AG04450 (cell line): ENCODE results near the gene MYO10. TPM values are rescaled to one million over a fixed set of nuclear protein-coding genes. Genes with fewer than 3 reads are reported as not detected.

Experiments
- CTCF ChIA-PET: fragments of 300-600, 350-600 bp; formaldehyde crosslinking; extraction: SDS; loops from one replicate; lab custom pipeline; 2022; ENCODE audit warnings: antibody characterized with exemption, inconsistent platforms; lab: Charles Lee
- POLR2A ChIA-PET: fragments of 350-600 bp; formaldehyde crosslinking; extraction: SDS; loops from one replicate; lab custom pipeline; 2021; ENCODE audit warnings: antibody characterized with exemption, inconsistent platforms; lab: Yijun Ruan, JAX
- DNase-seq: peaks from one replicate; pipeline ENCODE4 v3.0.0-alpha.2; 2011; ENCODE audit warnings: low read depth, low spot score
- H3K27ac ChIP-seq: one replicate; pipeline ENCODE4 v1.5.1; 2012; ENCODE audit warnings: low read depth, low read length, control low read depth
- H3K27me3 ChIP-seq: one replicate; pipeline ENCODE4 v1.6.0; 2012; ENCODE audit warnings: low read length; ENCODE audit not compliant: control insufficient read depth, insufficient read depth
- H3K4me3 ChIP-seq: 2 replicates; pipeline ENCODE4 v1.5.1; 2011; ENCODE audit warnings: mild to moderate bottlenecking, low read depth, low read length, control low read depth
- H3K9me3 ChIP-seq: 2 replicates; pipeline ENCODE4 v1.5.1; 2012; ENCODE audit warnings: low read length; ENCODE audit not compliant: control insufficient read depth, insufficient read depth
- CTCF ChIP-seq: IDR thresholded peaks from 2 replicates; pipeline ENCODE4 v1.5.1; 2011; ENCODE audit warnings: low read depth, low read length, control low read depth, inconsistent platforms
- polyA plus RNA-seq: library from polyadenylated mRNA; depleted of rRNA; stranded (reverse); fragments of >200 nt; gene quantifications from 2 replicates; pipeline ENCODE4 v1.2.3, GENCODE V29; 2011

The MYO10 gene
- polyA plus RNA-seq, 1 experiment: 37.0 TPM

- CTCF ChIA-PET: interaction anchor here (1.3 to 1.4 kb wide), 2 partner anchors 20 to 23 kb away, joined by 3 read pairs; no protein-coding TSS in a partner anchor
- POLR2A ChIA-PET: interaction anchor here (0.7 kb wide), 1 partner anchor 11 kb away, joined by 3 read pairs; no protein-coding TSS in a partner anchor
- no peaks in the 10 kb centered on the region for H3K9me3 ChIP-seq
- no peak for DNase-seq
- no peak for TF ChIP-seq CTCF
- H3K27ac ChIP-seq: no peak overlapping the region
- H3K27me3 ChIP-seq: no peaks in the 10 kb centered on the region
- no peak overlapping the region for H3K4me3 ChIP-seq
These were observed 223.5 kb downstream of the MYO10 start for GRCh38 chr5:16712620-16713019.

- ChIA-PET POLR2A (no interaction called here), CTCF (interaction anchor here (1.3 kb wide), 1 partner anchor 21 kb away, joined by 3 read pairs; no protein-coding TSS in a partner anchor)
- H3K27me3 ChIP-seq: no peaks in the 10 kb centered on the region
- no peak overlapping the region for H3K4me3 ChIP-seq
- H3K27ac ChIP-seq: no peak overlapping the region
- DNase-seq: no peak
- no peaks in the 10 kb centered on the region for H3K9me3 ChIP-seq
- TF ChIP-seq CTCF: no peak
These were observed 223.9 kb downstream of the MYO10 start for GRCh38 chr5:16712178-16712577.

GRCh38 chr5:16709691-16710433 is 226.2 kb downstream of the MYO10 start:
- DNase-seq: no peak
- Histone ChIP-seq H3K9me3 (no peaks in the 10 kb centered on the region), H3K27me3 (no peaks in the 10 kb centered on the region), H3K27ac (peak overlapping the region; percentile 12), H3K4me3 (no peak overlapping the region)
- ChIA-PET CTCF (no interaction called here), POLR2A (no interaction called here)
- no peak for TF ChIP-seq CTCF

GRCh38 chr5:16707869-16708192 is 228.3 kb downstream of the MYO10 start:
- ChIA-PET CTCF (interaction anchor here (2.1 kb wide), 1 partner anchor 16 kb away, joined by 9 read pairs; no protein-coding TSS in a partner anchor), POLR2A (no interaction called here)
- Histone ChIP-seq H3K27me3 (no peaks in the 10 kb centered on the region), H3K27ac (no peak overlapping the region), H3K9me3 (no peaks in the 10 kb centered on the region), H3K4me3 (no peak overlapping the region)
- no peak for DNase-seq
- TF ChIP-seq CTCF: no peak

- no peak for DNase-seq
- CTCF ChIA-PET: interaction anchor here (2.1 kb wide), 1 partner anchor 16 kb away, joined by 9 read pairs; no protein-coding TSS in a partner anchor
- no peaks in the 10 kb centered on the region for H3K9me3 ChIP-seq
- no peak overlapping the region for H3K4me3 ChIP-seq
- H3K27ac ChIP-seq: no peak overlapping the region
- POLR2A ChIA-PET: no interaction called here
- no peak for TF ChIP-seq CTCF
- H3K27me3 ChIP-seq: no peaks in the 10 kb centered on the region
These were observed 228.8 kb downstream of the MYO10 start for GRCh38 chr5:16707168-16707868.
